ENCODE results near the gene TMEM233. TPM values are rescaled to one million over a fixed set of nuclear protein-coding genes. Genes with fewer than 3 reads are reported as not detected.

TMEM233 gene
- total and polyA plus RNA-seq, 2 experiments from 2014 or later, result not detected

DNA sequence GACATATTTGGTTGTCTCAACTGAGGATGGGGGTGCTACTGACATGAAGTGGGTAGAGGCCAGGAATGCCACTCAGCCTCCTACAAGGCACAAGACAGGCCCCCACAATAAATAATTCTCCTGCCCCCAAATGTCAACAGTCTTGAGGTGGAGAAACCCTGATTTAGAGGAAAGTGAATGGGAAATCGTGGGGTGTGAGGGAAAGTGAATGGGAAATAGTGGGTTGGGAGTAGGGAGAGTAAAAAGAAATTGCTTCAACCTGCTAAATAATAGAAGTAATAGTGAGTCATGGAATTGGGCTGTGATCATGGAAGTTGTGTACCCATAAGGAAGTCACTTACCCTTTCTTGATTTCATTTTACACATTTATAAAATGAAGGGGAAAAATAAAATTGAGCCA lies 16.7 kb upstream of the TMEM233 start:
- H3K9me2 ChIP-seq (replicated peaks; ENCODE audit: insufficient read depth), result no peaks in the 10 kb centered on the region
- H2AFZ ChIP-seq, result no peak overlapping the region
- no peak overlapping the region for H3K4me2 ChIP-seq
- H3K9me3 ChIP-seq (ENCODE audit: low read depth), result no peaks in the 10 kb centered on the region
- DNase-seq (ENCODE audit: low spot score), result no peak
- 44% methylated on average over 1 of the region's 1 CpG for WGBS (ENCODE audit: low lambda C conversion rate, missing lambda C conversion rate)
- no peaks in the 10 kb centered on the region for H3K79me2 ChIP-seq
- TF ChIP-seq EZH2 (IDR thresholded peaks at IDR 0.05; ENCODE audit: borderline replicate concordance) (no peak), EZH2phosphoT487 (IDR thresholded peaks at IDR 0.05; ENCODE audit: low read depth, severe bottlenecking, unreplicated experiment) (no peak)
- TF ChIP-seq, protein P1, sequence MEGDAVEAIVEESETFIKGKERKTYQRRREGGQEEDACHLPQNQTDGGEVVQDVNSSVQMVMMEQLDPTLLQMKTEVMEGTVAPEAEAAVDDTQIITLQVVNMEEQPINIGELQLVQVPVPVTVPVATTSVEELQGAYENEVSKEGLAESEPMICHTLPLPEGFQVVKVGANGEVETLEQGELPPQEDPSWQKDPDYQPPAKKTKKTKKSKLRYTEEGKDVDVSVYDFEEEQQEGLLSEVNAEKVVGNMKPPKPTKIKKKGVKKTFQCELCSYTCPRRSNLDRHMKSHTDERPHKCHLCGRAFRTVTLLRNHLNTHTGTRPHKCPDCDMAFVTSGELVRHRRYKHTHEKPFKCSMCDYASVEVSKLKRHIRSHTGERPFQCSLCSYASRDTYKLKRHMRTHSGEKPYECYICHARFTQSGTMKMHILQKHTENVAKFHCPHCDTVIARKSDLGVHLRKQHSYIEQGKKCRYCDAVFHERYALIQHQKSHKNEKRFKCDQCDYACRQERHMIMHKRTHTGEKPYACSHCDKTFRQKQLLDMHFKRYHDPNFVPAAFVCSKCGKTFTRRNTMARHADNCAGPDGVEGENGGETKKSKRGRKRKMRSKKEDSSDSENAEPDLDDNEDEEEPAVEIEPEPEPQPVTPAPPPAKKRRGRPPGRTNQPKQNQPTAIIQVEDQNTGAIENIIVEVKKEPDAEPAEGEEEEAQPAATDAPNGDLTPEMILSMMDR (IDR thresholded peaks at IDR 0.05; ENCODE audit: poor library complexity), result no peak
- H4K20me1 ChIP-seq (ENCODE audit: insufficient read depth, poor library complexity, severe bottlenecking), result no peaks in the 10 kb centered on the region
- H3K4me1 ChIP-seq (ENCODE audit: insufficient read depth), result no peaks in the 10 kb centered on the region
- H3K36me3 ChIP-seq (replicated peaks; ENCODE audit: insufficient read depth, low read depth), result no peaks in the 10 kb centered on the region
- no peak overlapping the region for H3K27ac ChIP-seq
- no peak overlapping the region for H3K4me3 ChIP-seq
- no peaks in the 10 kb centered on the region for H3K27me3 ChIP-seq

DNA sequence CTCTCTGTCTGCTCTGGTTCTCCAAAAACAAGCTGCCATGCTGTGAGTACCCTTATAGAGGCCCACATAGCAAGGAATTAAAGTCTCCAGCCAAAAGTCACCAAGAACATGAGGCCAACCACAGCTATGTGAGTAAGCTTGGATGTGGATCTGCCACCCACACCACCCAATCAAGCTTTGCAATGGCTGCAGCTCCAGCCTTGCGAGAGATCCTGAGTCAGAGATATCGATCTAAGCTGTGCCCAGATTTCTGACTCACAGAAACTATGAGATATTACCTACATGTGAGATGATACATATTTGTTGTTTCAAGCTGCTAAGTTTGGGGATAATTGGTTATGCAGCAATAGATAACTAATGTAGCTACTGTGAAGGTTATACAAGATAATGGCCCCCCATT lies 15.5 kb upstream of the TMEM233 start:
- WGBS (ENCODE audit: low lambda C conversion rate, missing lambda C conversion rate), result 94% methylated on average over 2 of the region's 2 CpGs

DNA sequence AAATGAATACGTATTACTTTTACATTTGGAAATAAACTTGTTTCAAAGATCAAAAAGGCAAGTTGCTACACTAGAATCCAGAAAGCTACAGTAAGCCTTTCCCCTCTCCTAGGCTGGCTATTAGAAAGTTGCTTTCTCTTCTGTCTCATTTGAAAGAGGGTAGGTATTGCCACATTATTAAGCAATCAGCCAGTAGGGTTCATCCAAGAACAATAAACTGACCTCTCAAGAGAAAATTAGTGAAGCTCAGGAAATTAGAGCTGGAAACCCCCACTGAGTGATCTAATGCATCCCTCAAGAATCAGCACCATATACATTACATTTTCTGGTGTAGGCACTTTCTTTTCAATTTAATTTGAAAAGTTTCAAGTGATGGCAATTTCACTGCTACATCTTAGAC lies 4.5 kb upstream of the TMEM233 start:
- Histone ChIP-seq H3K4me1 (ENCODE audit: insufficient read depth) (no peaks in the 10 kb centered on the region), H3K27me3 (peaks cover 51% of the 10 kb centered on the region), H3K36me3 (replicated peaks; ENCODE audit: insufficient read depth, low read depth) (no peaks in the 10 kb centered on the region), H3K9me3 (ENCODE audit: low read depth) (no peaks in the 10 kb centered on the region), H3K9me2 (replicated peaks; ENCODE audit: insufficient read depth) (no peaks in the 10 kb centered on the region), H4K20me1 (ENCODE audit: insufficient read depth, poor library complexity, severe bottlenecking) (no peaks in the 10 kb centered on the region), H3K27ac (no peak overlapping the region), H3K4me2 (no peak overlapping the region), H3K79me2 (no peaks in the 10 kb centered on the region), H2AFZ (no peak overlapping the region), H3K4me3 (no peak overlapping the region)
- no peak for TF ChIP-seq EZH2phosphoT487 (IDR thresholded peaks at IDR 0.05; ENCODE audit: low read depth, severe bottlenecking, unreplicated experiment)
- TF ChIP-seq, protein P1 (IDR thresholded peaks at IDR 0.05; ENCODE audit: poor library complexity), result no peak
- no peak for TF ChIP-seq EZH2 (IDR thresholded peaks at IDR 0.05; ENCODE audit: borderline replicate concordance)
- 76% methylated on average over 1 of the region's 1 CpG for WGBS (ENCODE audit: low lambda C conversion rate, missing lambda C conversion rate)
- DNase-seq (ENCODE audit: low spot score), result no peak

More for the DNA sequence above, 15.5 kb upstream of the TMEM233 start:
- H3K4me3 ChIP-seq, result no peak overlapping the region
- no peak overlapping the region for H2AFZ ChIP-seq
- H3K36me3 ChIP-seq (replicated peaks; ENCODE audit: insufficient read depth, low read depth), result no peaks in the 10 kb centered on the region
- DNase-seq (ENCODE audit: low spot score), result no peak
- H3K79me2 ChIP-seq, result no peaks in the 10 kb centered on the region
- no peak overlapping the region for H3K4me2 ChIP-seq
- H3K9me2 ChIP-seq (replicated peaks; ENCODE audit: insufficient read depth), result no peaks in the 10 kb centered on the region
- no peaks in the 10 kb centered on the region for H3K9me3 ChIP-seq (ENCODE audit: low read depth)
- no peaks in the 10 kb centered on the region for H3K4me1 ChIP-seq (ENCODE audit: insufficient read depth)
- no peaks in the 10 kb centered on the region for H3K27me3 ChIP-seq
- no peaks in the 10 kb centered on the region for H4K20me1 ChIP-seq (ENCODE audit: insufficient read depth, poor library complexity, severe bottlenecking)
- TF ChIP-seq EZH2 (IDR thresholded peaks at IDR 0.05; ENCODE audit: borderline replicate concordance) (no peak), EZH2phosphoT487 (IDR thresholded peaks at IDR 0.05; ENCODE audit: low read depth, severe bottlenecking, unreplicated experiment) (no peak)
- TF ChIP-seq, protein P1 (IDR thresholded peaks at IDR 0.05; ENCODE audit: poor library complexity), result no peak
- no peak overlapping the region for H3K27ac ChIP-seq

DNA sequence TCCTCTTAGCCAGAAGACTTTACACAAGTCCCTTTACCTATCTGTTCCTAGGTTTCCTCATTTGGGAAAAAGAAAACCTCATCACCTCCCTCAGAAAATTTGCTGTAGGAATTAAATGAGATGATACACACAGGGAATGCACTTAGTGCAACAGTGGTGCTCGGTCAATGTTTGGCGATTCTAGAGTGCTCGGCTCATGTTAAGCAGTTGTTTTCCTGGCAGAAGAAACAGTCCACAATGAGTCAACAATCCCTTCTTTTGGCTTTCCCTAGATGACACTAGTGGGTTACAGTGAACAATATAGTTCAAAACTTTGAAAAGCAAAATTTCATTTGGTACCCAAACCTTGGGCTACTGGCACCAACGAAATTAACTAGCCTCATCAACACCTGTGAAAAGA lies 3.9 kb upstream of the TMEM233 start:
- Histone ChIP-seq H3K9me2 (replicated peaks; ENCODE audit: insufficient read depth) (no peaks in the 10 kb centered on the region), H3K9me3 (ENCODE audit: low read depth) (no peaks in the 10 kb centered on the region), H3K4me2 (no peak overlapping the region), H3K4me1 (ENCODE audit: insufficient read depth) (no peaks in the 10 kb centered on the region), H3K79me2 (no peaks in the 10 kb centered on the region), H2AFZ (no peak overlapping the region), H3K27ac (no peak overlapping the region), H3K36me3 (replicated peaks; ENCODE audit: insufficient read depth, low read depth) (no peaks in the 10 kb centered on the region), H3K4me3 (no peak overlapping the region), H4K20me1 (ENCODE audit: insufficient read depth, poor library complexity, severe bottlenecking) (no peaks in the 10 kb centered on the region), H3K27me3 (peaks cover 57% of the 10 kb centered on the region)
- TF ChIP-seq EZH2 (IDR thresholded peaks at IDR 0.05; ENCODE audit: borderline replicate concordance) (no peak), EZH2phosphoT487 (IDR thresholded peaks at IDR 0.05; ENCODE audit: low read depth, severe bottlenecking, unreplicated experiment) (no peak)
- TF ChIP-seq, protein P1 (IDR thresholded peaks at IDR 0.05; ENCODE audit: poor library complexity), result no peak
- DNase-seq (ENCODE audit: low spot score), result no peak
- whole genome bisulfite sequencing (ENCODE audit: low lambda C conversion rate, missing lambda C conversion rate), result 87% methylated on average over 4 of the region's 4 CpGs
